ENCODE measurements around the gene PHACTR2.

GRCh38 chr6:143727035-143727434 lies 49.3 kb downstream of the PHACTR2 start:
- TF ChIP-seq CTCF (IDR thresholded peaks at IDR 0.05) (no peak), POLR2A (IDR thresholded peaks at IDR 0.05) (no peak), EP300 (IDR thresholded peaks at IDR 0.05) (no peak)

All from ovary (tissue), 3 donors.